ENCODE data around the gene MSH4.
A peak's percentile ranks its signal among the peaks of the same experiment; 100 is the strongest.
"Not testable (repeated sequence)": the region's sequence is repeated elsewhere in the genome, so short reads cannot be mapped to it uniquely, and the experiment has no call there.

The MSH4 gene

DNA sequence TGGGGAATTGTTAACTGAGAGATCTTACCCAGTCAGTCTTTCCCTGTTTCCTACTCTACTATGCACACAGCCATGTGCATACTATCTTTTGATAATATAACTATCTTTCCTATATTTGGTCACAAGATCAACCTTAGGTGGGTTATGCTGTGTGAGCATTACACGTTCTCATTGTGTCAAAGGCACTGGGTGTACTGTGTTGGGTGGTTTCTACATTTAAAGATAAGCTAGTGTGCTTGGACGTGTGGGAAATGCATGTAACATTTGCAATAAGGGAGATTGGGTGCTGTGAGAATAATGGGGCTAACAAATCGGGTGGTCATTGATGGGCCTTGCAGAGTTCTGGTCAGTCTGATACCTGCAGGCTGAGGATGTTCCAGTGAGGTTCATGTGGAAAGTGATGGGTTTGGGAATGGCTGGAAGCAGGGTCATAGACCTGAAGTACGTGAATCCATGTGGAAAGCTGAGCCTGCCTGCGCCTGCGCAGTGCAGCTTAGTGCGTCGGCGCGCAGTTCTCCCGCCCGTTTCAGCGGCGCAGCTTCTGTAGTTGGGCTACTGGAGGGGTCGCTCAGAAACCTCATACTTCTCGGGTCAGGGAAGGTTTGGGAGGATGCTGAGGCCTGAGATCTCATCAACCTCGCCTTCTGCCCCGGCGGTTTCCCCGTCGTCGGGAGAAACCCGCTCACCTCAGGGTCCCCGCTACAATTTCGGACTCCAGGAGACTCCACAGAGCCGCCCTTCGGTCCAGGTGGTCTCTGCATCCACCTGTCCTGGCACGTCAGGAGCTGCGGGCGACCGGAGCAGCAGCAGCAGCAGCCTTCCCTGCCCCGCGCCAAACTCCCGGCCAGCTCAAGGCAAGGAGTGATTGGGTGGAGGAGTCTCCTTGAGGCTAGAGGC is at the start of gene MSH4:
Gene MSH4 (plus strand): TSS at position 507 of the 897 bp plus-strand sequence. CDS start 104 bp downstream, at position 611.
- DNase-seq (ENCODE audit: low read depth in 2 of 2), result peak in 1 of 2 experiments; percentile 49

DNA sequence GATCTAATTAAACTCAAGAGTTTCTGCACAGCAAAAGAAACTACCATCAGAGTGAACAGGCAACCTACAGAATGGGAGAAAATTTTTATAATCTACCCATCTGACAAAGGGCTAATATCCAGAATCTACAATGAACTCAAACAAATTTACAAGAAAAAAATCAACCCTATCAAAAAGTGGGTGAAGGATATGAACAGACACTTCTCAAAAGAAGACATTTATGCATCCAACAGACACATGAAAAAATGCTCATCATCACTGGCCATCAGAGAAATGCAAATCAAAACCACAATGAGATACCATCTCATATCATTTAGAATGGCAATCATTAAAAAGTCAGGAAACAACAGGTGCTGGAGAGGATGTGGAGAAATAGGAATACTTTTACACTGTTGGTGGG is 39.5 kb upstream of the MSH4 start:
- not testable (repeated sequence) for DNase-seq (ENCODE audit: low read depth in 2 of 2)

DNA sequence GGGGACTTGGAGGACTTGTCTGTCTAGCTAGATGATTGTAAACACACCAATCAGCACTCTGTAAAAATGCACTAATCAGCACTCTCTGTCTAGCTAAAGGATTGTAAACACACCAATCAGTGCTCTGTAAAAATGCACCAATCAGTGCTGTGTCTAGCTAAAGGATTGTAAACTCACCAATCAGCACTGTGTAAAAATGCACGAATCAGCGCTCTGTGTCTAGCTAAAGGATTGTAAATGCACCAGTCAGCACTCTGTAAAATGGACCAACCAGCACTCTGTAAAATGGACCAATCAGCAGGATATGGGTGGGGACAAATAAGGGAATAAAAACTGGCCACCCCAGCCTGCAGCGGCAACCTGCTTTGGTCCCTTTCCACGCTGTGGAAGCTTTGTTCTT is 38.1 kb upstream of the MSH4 start:
- not testable (repeated sequence) for DNase-seq (ENCODE audit: low read depth in 2 of 2)

DNA sequence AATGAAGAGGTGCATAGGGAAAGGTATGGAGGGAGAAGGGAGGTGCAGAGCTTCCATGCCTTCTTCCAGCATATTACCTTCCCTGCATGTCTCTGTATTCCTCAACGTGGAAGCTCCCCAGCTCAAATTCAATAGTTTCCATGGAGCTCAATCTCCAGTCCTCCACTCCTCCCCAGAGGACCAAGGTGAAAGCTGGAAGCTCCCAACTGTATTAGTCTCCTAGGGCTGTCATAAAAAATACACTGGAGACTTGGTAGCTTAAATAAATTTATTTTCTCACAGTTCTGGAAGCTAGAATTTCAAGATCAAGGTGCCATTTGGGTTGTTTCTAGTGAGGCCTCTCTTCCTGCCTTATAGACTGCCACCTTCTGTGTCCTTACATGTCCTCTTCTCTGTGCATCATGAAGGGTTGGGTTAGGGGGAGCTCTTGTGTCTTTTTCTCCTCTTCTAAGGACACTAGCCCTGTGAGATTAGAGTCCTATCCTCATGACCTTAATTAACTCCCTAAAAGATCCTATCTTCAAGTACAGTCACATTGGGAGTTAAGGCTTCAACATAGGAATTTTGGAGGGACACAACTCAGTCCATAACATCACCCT is 32.5 kb upstream of the MSH4 start:
- no peak for DNase-seq (ENCODE audit: low read depth in 2 of 2)

DNA sequence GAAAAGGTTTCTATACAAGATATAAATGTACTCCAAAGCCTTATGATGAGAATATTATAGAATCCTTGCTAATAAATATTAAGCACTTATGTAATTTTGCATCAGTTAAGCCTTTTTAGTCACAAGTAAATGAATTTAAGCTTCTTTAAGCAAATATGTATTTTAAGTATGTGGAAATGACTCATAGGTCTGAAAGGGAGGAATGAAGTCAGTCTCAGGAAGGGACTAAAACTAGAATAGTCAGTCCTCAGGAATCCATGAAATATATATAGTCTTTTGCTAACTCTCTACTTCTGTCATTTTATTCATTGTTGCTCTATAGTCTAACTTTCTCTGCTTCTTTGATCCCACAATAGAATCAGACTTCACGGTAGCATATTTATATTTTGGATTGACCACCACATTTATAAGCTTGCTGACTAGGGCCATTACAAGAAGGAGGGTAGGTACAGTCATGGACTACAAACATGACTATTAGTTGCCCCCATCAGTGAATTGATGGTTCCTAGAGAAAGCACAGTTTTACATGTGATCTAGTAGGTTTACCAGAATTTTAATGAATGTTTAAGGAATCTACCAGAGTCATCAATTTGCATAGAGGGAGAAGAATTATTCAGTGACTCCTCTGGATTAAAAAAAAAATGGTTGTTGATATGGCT is 30.9 kb upstream of the MSH4 start:
- DNase-seq (ENCODE audit: low read depth in 2 of 2), result no peak

DNA sequence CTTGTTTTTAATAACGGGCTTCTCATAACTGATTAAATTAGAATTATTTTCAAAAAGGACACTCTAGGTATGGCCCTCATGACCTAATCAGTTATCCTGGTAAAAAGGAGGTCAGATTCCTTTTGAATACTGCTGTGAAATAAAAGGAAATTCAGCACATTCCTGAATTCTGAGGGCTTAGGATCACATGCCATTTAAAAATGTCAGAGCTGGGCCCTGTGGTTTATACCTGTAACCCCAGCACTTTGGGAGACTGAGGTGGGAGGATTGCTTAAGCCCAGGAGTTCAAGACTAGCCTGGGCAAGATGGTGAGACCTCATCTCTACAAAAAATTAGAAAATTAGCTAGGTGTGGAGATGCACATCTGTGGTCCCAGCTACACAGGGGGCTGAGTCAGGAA is 28.7 kb upstream of the MSH4 start:
- no peak for DNase-seq (ENCODE audit: low read depth in 2 of 2)

DNA sequence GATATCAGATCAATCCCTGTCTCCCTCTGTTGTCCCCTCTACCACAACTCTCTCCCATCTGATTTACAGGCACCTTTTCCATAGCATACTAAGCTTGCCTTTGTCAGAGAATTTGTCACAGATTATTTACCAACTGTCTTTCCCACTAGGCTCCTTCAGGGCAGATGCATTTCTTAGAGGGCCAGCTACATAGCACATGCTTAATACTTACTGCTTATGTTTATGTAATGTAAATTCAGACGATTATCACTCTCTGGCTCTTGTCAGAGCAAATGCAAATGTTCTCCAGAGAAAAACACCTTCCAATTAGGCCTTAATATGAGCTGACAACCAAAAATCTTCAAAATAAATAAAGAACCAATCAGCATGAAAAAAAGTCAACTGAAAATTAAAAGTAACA is 25.9 kb upstream of the MSH4 start:
- no peak for DNase-seq (ENCODE audit: low read depth in 2 of 2)

DNA sequence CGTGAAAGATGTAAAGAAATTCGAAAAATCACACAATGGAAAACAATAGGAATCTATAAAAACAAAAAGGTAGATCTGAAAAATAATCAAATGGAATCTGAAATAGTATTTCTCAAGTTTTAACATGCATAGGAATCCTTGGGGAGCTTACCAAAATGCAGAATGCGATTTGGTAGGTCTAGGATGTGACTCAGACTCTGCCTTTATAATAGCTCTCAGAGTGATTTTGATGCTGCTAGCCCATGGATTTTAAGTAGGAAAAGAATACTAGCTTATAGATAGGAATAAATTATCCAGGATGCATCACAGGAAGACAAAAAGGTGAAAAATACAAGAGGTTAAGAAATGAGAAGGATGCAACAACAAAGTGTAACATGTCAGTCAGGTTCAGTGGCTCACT is 24.7 kb upstream of the MSH4 start:
- no peak for DNase-seq (ENCODE audit: low read depth in 2 of 2)

DNA sequence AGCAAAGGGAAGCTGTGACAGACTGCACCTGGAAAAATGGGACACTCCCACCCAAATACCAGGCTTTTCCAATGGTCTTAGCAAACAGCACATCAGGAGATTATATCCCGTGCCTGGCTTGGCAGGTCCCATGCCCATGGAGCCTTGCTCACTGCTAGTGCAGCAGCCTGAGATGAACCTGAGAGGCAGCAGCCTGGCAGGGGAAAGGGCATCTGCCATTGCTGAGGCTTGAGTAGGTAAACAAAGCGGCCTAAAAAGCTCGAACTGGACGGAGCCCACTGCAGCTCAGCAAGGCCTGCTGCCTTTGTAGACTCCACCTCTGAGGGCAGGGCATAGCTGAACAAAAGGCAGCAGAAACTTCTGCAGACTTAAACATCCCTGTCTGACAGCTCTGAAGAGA is 18.9 kb upstream of the MSH4 start:
- DNase-seq (ENCODE audit: low read depth in 2 of 2), result not testable (repeated sequence)

DNA sequence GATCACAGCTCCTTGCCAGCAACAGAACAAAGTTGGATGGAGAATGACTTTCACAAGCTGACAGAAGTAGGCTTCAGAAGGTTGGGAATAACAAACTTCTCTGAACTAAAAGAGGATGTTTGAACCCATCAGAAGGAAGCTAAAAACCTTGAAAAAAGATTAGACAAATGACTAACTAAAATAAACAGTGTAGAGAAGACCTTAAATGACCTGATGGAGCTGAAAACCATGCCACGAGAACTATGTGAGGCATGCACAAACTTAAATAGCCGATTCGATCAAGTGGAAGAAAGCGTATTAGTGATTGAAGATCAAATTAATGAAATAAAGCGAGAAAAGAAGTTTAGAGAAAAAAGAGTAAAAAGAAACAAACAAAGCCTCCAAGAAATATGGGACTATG is 18.0 kb upstream of the MSH4 start:
- not testable (repeated sequence) for DNase-seq (ENCODE audit: low read depth in 2 of 2)

DNA sequence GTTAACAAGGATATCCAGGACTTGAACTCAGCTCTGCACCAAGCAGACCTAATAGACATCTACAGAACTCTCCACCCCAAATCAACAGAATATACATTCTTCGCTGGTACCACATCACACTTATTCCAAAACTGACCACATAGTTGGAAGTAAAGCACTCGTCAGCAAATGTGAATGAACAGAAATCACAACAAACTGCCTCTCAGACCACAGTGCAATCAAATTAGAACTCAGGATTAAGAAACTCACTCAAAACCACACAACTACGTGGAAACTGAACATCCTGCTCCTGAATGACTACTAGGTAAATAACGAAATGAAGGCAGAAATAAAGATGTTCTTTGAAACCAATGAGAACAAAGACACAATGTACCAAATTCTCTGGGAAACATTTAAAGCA is 16.5 kb upstream of the MSH4 start:
- not testable (repeated sequence) for DNase-seq (ENCODE audit: low read depth in 2 of 2)

DNA sequence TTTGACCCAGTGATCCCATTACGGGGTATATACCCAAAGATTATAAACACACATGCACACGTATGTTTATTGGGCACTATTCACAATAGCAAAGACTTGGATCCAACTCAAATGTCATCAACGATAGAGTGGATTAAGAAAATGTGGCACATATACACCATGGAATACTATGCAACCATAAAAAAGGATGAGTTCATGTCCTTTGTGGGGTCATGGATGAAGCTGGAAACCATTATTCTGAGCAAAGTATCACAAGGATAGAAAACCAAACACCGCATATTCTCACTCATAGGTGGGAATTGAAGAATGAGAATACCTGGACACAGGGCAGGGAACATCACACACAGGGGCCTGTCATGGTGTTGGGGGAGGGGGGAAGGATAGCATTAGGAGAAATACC is 12.8 kb upstream of the MSH4 start:
- not testable (repeated sequence) for DNase-seq (ENCODE audit: low read depth in 2 of 2)

DNA sequence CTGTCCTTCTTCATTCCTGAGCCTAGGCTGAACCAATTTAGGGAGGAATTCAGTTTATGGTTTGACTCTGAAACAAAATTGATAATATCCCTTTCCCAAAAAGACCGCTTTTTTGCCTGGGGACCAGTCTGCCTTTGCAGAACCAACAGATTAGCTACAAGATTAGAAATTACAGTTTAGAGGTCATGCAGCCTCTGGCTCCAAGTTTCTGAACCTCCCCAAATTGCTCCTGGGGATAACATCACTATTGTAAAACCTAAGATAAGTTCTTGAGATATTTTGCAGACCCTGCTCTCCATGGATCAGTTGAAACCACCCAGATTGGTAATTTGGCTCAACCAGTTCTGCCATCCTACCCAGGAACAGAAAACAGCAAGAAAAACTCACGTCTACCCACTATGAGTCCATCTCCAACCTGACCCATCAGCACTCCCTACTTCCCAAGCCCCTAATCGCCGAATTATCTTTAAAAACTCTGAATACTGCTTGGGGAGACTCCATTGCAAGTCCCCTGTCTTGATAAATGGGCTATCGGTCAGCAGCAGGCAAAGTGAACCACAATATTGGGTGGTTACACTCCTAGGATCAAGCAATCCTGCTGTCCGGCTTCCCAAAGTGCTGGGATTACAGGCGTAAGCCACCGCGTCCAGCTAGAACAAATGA is 11.2 kb upstream of the MSH4 start:
- no peak for DNase-seq (ENCODE audit: low read depth in 2 of 2)

DNA sequence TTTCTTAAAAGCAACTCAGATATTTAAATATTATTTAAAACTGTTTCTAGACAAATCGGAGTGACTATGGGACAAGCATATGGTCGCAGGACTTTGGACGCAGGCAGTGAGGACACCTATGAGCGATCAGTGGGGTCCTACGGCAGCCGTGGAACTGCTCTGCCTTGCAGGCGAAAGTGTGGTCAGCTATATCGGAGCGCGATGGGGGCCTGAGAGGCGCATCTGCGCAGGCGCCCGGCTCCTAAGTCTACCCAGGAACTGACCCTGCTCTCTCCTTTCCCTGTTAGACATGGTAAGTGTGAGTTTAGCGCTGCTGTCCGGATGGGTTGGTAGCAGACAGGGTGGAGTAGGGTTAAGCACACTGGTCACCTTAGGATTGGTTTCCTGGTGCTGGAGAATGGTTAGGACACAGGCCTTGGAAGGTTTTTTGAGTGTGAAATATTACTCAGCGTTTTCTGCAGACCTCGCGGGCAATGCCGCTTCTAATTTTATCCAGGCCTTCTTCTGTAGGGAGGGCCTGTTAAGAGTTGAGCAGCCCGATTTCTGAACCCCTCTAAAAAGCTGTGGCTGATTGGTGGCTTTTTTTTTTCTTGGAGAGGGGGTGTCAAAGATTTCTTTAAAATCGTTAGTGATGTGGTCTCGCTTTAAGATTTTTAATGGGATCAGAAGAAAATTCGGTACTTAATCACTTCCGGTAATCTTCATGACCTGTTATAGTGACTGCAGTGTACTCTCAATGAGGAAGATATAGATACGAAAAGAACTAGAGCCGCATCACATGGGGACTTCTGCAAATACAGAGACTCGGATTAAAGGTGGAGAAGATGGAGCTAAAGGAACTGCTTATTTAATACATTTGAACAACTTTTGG is 10.5 kb upstream of the MSH4 start, which contains the start of gene RABGGTB:
Gene RABGGTB (plus strand): TSS at position 274 of the 871 bp plus-strand sequence. CDS start 16 bp downstream, at position 290.
- peak; percentile 89 to 92 for DNase-seq (ENCODE audit: low read depth in 2 of 2)

DNA sequence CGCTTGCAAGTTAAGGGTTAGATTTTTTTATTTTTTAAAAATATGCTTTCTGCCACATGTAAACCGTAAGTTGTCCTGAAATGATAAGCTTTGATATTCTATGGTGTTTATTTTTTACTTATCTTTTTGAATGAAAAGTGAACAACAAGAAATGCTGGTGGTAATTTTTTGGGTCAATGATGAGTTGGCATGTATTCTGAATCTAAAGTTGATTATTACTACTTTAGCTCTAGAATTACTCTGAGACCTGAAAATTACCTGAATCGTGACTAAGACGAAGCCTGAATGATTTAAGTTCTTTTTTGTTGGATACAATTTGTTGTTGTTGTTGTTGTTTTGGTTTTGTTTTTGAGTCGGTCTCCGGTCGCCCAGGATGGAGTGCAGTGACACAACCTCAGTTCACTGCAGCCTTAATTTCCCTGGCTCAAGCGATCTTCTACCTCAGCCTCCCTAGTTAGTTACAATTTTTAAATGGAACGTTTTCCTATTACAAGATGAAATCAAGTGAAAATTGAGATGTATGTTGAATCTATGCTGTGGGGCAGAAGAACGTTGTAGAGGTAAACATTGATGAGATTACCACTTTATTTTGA is 9.7 kb upstream of the MSH4 start:
- no peak for DNase-seq (ENCODE audit: low read depth in 2 of 2)

DNA sequence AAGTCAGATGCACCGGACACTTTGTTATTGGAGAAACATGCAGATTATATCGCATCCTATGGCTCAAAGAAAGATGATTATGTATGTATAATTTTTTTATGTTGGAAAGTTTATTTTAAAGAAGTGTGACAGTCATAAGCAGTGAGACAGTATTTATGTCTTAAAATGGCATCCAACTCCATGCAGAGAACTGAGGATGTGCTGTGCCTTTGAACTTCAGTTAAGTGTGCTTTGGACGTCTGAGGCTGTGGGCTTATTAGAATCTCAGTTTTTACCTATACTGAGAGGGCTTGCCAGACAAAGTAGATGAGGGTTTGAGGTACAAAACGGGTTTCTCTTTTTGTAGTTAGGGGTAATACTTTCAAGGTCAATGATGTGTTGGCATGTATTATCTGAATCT is 9.2 kb upstream of the MSH4 start:
- no peak for DNase-seq (ENCODE audit: low read depth in 2 of 2)

DNA sequence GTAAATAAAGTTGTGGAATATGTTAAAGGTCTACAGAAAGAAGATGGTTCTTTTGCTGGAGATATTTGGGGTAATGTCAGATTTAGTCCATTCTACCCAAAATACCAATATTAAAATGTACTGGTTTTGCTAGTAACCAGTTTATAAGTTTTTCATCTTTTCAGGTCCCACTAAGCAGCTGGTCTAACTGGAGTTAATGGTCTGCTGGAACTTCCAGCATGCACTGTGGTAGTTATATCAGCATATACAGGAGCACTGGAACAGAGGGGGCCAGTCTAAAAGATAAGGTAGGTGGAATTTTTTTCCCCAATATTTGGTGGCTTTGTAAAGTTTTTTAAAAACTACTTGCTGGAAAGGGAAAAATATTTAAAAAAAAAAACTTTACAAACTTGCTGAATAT is 6.7 kb upstream of the MSH4 start:
- DNase-seq (ENCODE audit: low read depth in 2 of 2), result no peak

DNA sequence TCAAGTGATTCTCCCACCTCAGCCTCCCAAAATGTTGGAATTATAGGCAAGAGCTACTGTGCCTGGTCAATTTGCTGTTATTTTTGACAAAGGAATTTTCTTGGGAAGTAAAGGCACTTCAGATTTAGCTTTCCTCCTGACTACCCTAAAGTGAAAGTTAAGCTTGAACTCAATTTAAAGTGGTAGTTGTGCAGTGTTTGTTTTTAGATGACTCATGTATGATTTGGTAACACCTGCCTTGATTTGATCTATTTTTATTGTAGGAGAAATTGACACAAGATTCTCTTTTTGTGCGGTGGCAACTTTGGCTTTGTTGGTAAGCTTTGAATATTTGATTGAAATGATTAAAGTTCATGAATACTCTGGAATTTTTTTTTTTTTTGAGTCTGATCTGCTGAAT is 5.7 kb upstream of the MSH4 start:
- DNase-seq (ENCODE audit: low read depth in 2 of 2), result no peak

DNA sequence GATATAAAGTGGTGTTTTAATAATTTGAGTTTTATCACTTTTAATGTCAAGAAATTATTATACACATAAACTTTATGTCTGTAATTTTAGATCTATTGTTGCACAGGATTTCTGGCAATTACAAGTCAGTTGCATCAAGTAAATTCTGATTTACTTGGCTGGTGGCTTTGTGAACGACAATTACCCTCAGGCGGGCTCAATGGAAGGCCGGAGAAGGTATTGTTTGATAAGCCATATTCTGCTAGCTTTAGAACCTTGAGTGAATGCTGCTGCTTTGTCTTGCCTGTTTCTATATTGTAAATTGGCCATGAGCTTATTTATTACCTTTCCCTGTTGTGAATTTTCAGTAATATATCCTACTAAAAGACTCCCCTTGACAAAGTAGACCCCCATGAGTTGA is 4.6 kb upstream of the MSH4 start:
- DNase-seq (ENCODE audit: low read depth in 2 of 2), result no peak

DNA sequence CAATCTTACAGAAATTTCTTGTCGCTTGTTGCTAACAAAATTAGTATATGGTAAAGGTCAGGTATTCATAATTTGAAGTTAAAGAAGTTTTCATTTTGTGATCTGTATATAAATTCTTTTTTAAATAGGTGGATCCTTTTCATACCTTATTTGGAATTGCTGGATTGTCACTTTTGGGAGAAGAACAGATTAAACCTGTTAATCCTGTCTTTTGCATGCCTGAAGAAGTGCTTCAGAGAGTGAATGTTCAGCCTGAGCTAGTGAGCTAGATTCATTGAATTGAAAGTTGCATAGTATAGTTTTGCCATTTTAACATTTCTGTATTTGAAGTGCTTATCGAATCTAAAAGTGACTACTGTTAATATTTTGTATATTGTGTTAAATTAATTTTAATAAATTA is 2.3 kb upstream of the MSH4 start:
- DNase-seq (ENCODE audit: low read depth in 2 of 2), result no peak

DNA sequence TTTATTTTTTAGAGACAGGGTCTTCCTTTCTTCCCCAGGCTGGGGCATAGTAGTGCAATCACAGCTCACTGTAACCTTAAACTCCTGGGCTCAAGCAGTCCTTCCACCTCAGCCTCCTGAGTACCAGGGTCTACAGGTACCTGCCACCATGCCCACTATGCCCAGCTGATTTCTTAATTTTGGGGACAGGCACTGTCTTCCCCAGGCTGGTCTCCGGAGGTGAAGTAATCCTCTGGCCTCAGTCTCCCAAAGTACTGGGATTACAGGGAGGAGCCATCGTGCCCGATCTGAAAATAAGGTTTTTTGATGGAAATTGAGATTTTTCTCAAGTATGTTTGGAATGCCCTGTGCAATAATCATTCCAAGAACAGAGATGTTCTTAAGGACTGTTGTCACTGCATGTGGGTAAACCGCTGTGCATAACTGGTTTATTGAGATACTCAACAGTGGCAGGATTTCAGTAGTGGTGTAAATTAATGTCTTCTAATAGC is 934 bp upstream of the MSH4 start:
- DNase-seq (ENCODE audit: low read depth in 2 of 2), result no peak
